GM18951 (cell line): ENCODE measurements around the gene NTMT1.
"Not testable (repeated sequence)": the region's sequence is repeated elsewhere in the genome, so short reads cannot be mapped to it uniquely, and the experiment has no call there.

Source experiments
- POLR2A ChIP-seq: IDR thresholded peaks from 4 replicates; pipeline ENCODE4 v1.6.1; 2011; ENCODE audit warnings: mild to moderate bottlenecking; ENCODE audit not compliant: insufficient read length, insufficient read depth; ENCODE audit errors: extremely low read depth
- in situ Hi-C: fragments of 300-500 bp; cut with MboI; formaldehyde crosslinking; loops from one replicate; pipeline ENCODE4 v1.12.0; 2022; ENCODE audit warnings: low sequenced_read_pairs, mixed read lengths, inconsistent platforms; ENCODE audit not compliant: unreplicated experiment

NTMT1 gene

DNA sequence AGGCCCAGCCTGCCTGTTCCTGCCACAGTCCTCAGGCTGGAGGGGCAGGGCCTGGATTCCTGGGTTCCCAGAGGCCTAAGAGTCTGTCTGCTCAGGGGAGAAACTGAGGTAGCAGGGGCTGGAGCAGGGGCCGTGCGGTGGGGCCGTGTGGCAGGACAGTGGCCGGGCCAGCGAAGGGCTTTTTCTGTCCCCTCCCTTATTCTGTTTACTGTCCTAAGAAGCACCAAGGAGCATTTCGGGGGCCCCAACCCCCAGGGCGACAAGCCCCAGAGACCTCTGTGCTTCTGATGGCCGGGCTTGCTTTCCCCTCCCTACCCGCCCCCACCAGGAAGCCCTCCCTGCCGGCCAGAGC is 22.8 kb downstream of the NTMT1 start:
- in situ Hi-C loops: no loop called here
- no peak for TF ChIP-seq POLR2A

DNA sequence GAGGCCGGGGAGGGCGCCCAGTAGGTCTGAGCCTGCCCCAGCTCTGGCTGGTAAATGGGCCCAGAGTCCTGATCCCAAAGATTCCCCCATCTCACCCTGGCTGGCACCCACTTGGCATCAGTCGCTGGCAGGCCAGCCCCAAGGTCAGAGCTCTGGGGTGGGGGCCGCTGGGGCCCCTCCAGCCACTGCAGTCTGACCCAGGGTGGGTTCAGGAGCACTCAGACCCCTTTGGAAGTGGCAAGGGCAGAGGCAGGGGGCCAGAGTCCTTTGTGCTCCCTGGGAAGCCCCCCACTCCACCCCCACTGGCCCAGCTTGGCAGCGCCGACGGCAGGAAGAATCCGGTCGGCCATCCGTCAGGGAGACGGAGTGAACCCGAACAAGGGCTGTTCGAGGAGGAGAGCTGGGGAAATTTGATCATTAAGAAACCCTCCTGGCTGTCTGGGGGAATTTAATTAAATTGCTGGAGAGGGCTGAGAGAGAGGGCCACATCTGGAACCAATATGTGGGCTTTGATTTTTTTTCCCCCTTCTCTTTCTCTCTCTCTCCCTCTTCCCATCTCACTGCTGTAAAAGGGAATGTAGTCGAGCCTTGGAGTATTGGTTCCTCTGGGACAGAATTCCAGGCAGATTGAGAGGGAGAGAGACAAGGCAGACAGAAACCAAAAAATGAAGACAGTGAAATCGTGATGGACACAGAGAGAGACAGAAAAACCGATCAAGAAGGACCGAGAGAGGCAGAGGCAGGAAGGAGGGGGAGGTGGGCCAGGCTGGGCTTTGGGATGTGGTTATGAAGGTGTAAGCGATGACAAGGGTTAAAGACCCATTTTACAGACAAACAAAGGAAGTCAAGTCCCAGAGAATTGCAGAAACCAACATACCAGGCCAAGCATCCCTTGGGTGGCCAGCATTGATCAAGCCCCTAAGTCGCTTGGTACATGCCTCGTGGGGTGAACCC is 24.0 kb downstream of the NTMT1 start:
- no peak for TF ChIP-seq POLR2A
- in situ Hi-C loops: no loop called here

DNA sequence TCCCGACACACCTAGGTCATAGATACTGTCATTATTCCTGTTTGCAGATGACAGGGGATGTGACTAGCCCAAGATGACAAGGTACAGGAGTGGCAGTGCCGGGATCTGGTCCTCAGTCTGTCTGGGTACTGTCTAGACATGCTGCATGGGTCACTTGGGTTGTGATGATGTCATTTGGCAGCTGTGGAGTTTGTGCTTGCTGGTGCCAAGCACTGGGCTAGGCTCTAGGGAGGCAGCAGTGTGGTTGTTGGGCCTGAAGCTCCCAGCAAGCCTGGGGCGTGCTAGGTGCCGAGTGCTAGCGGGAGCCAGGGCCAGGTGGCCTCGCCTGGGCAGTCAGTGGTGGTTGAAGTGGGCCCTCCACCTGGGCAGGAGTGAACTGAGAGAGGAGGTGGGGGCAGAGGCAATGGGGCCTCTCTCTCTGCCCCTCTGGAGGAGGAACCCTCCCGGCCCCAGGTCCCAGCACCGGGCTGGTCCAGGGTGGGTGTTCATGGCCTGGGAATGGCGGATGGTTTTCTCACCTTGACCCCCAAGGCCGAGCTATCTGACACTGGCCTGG is 24.8 kb downstream of the NTMT1 start:
- in situ Hi-C loops: no loop called here
- no peak for TF ChIP-seq POLR2A

DNA sequence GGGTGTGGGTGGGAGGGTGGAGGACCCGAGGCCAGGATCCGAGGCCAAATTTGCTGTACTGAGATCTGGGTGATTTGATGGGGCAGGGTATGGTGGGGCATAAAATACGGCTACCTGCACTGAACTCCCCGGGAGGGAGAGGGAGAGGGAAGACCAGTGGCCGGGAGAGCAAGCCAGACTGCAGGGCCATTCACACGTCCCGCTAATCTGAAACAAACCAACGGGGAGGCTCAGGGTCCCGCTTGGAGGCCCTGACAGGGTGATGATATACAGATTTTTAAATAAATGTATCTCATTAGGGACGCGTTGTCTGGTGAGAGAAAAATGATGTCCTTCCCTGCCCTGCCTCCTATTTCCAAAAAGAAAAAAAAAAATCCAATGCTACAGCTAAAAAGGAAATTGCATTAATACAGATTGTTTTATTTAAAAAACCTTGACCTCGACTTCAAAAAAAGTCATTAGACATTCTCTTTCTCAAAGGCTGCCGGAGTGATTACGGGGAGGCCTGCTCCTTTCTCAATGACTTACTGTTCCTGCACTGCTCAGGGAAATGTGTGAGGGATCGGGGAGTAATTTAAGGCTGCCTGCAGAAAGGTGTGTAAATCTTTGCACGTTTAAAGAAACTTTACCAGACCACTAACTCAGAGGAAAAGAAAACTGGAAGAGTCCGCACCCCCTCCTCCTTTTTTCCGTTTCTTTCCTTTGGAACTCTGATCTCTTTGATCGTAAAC is 28.0 kb downstream of the NTMT1 start:
- in situ Hi-C loops: no loop called here
- no peak for TF ChIP-seq POLR2A

DNA sequence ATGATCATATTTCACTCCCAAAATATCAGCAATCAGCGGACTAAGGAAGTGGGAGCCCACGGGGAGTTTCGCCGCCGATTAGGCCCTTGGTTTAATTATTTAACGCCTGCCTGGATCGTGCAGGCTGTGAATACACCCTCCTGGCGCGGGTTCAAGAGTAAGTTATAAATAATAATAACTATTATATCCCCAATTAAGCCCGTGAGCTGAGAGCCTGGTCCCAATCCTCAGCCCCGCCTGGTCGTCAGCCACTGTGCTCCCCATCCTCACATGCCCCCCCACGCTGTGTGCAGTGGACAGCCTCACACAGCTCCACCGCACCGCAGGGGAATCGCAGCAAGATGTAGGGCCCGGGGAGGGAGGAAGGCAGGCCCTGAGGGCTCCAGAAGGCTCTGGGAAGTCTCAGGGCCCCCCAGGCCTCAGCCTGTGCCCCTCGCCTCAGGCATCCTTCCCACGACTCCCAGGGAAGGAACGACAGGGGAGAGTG is 28.6 kb downstream of the NTMT1 start:
- in situ Hi-C loops: no loop called here
- TF ChIP-seq POLR2A: no peak

DNA sequence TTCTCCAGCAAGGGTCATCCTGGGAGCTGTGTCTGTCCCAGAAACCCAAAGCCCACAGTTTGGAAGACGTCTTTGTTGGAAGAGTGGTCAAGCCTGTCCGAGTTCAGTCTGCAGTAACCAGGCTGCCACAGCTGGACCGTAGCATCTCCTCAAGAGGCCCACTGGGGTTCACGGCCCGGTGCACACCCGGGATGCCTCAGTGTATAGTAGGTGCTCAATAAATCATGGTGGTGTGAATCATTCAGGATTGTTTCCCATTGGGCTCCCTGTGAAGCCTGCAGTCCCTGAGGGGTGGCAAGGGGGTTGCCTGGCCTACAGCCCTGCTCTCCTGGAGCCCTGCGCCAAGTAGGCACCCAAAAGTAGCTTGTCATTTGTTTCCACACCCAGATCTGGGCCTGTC is 29.2 kb downstream of the NTMT1 start:
- no peak for TF ChIP-seq POLR2A
- in situ Hi-C loops: no loop called here

DNA sequence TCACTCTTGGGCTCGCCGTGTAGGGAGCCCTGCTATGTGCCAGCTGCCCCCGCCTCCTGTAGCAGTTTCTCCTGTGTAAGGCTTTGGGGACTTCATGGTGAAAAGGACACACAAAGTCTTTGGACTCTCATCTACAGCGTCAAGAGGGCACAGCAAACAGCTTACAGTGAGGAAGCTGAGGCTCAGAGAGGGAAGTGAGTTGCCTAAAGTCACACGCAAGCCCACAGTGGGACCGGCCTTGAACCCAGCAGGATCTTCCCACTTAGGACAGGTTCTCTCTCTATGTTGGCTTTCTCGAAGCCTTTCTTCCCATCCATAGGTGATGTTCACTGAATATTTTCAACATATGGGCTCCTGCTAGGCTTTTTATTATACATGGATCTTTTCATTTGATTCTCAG is 29.7 kb downstream of the NTMT1 start:
- in situ Hi-C loops: no loop called here
- TF ChIP-seq POLR2A: no peak

DNA sequence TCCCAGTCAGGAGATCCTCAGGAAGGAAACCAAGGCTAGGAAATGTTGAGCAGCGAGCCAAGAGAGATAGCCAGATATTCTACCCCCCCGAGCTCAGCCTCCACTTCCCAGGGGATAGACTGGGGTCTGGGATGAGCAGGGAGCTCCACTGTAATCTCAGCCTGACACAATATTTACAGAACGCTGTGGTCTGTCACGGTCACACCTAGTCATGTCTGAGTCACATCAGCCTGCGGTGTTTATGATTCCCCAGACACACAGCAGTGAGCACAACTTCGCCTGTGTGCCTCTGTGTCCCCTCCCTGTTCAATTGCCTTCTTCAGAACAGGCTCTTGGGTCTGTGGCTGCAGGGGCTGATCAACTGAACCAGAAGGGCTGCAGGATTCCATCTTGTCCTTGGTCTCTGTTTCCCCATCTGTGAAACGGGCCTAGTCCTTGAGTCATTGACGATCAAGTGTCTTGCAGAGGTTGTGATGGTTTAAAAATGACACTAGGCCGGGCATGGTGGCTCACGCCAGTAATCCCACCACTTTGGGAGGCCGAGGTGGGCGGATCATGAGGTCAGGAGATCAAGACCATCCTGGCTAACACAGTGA is 30.9 kb downstream of the NTMT1 start:
- TF ChIP-seq POLR2A: no peak
- in situ Hi-C loops: no loop called here

DNA sequence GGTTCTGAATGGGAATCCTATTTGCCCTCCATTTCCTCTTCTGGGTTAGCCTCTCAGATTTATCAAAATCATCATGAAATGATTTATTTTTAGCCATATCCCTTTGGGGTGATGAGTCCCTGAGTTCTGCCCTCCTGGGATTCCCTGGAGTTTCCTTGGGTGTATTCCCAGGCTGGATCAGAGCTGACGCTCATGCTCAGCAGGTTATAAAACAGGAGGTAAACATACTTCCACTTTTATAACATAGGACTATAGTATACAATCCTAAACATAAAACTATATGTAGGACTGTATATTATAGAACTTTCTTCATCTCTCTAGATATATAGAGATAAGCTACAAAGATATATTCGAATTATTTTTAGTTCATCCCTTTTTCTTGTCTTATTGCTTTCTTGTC is 35.1 kb downstream of the NTMT1 start:
- no peak for TF ChIP-seq POLR2A
- in situ Hi-C loops: no loop called here

DNA sequence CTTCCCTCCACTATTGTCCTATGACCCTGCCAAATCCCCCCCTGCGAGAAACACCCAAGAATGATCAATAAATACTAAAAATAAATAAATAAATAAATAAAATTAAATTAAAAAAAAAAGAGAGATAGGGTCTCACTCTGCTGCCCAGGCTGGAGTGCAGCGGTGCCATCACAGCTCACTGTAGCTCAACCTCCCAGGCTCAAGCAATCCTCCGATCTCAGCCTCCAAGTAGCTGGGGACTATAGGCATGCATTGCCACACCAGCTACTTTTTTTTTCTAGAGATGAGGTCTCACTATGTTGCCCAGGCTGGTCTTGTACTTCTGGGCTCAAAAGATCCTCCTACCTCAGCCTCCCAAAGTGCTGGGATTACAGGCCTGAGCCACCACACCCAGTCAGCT is 36.3 kb downstream of the NTMT1 start:
- in situ Hi-C loops: not testable (repeated sequence)

DNA sequence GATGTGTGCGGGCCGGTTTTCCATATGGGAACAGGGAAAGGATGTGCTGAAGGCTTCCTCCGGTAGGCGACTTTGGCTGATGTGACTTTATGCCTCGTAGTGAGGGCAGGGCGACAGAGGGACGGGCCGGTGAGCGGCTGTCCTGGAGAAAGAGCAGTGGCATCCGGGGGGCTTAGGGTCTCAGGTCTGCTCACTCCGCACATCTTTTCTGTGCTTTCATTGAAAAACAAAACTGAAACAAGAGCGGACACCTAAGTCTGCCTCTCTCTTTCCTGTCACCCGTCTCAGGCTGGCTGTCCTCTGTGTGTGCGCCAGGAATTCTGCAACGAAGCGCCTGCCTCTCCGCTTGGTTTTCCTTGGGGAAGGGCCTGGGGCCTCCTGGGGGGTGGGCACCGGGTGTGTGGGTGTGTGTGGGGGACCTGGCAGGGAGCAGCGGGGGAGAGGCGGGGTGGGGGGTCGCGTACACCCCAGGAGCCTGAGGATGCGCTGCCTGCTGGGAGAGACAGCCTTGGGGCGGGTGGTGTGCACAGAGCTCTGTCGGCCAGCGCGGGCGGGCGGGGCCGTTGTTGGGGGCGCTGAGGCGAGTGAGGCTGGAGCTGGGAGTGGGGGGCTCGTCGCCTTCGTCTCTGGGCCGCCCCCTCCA is 38.9 kb downstream of the NTMT1 start:
- in situ Hi-C loops: no loop called here

DNA sequence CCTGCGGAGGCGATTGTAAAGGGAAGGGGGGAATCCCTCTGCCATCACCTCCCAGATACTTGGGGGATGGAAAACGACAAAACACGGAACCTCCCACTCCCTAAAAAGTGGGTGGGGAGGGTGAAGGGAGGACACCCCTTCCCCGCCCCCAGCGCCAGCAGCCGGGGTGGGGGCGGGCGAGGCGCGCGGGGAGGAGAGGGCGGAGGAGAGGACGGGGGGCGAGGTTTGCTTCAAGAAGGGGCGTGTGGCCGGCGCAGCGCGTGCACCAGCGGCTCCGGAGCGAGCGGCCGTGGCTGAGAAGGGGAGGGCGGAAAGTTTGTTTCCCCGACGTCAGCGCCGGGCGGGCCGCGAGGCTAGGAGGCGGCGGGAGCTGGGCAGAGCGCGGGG is 39.4 kb downstream of the NTMT1 start, which contains the start of gene PRRX2:
PRRX2 (plus strand) TSS at position 259 of the 387 bp plus-strand sequence. CDS start 221 bp downstream, outside the sequence.
- TF ChIP-seq POLR2A: no peak
- in situ Hi-C loops: no loop called here

More for the DNA sequence above, 38.9 kb downstream of the NTMT1 start:
- TF ChIP-seq POLR2A: no peak
